Liver (tissue), 3 donors: ENCODE measurements around the gene SH3BGRL3.

Experiments
- GABPA ChIP-seq, 2 donors: IDR thresholded peaks in 1 of 2; conservative IDR thresholded peaks in 1 of 2; 2 replicates each; pipeline ENCODE4 v1.6.1; 2016; ENCODE audit warnings: antibody characterized with exemption in 2 of 2, mild to moderate bottlenecking in 1 of 2, moderate library complexity in 1 of 2
- JUND ChIP-seq, 2 donors: IDR thresholded peaks; 2 replicates each; pipeline ENCODE4 v1.6.1; 2016; ENCODE audit warnings: antibody characterized with exemption in 2 of 2
- NR2F2 ChIP-seq: IDR thresholded peaks from 2 replicates; pipeline ENCODE4 v1.6.1; 2016; ENCODE audit warnings: antibody characterized with exemption
- RAD21 ChIP-seq, 2 donors: IDR thresholded peaks; 2 replicates each; pipeline ENCODE4 v1.6.1; 2016; ENCODE audit warnings: antibody characterized with exemption in 2 of 2, mild to moderate bottlenecking in 2 of 2
- RXRA ChIP-seq, 2 donors: IDR thresholded peaks; 2 replicates each; pipeline ENCODE4 v1.6.1; 2017 to 2018; ENCODE audit warnings: antibody characterized with exemption in 2 of 2, mild to moderate bottlenecking in 1 of 2
- SP1 ChIP-seq: IDR thresholded peaks from 2 replicates; pipeline ENCODE4 v1.6.1; 2018; ENCODE audit warnings: antibody characterized with exemption, mild to moderate bottlenecking
- TAF1 ChIP-seq: conservative IDR thresholded peaks from 2 replicates; pipeline ENCODE4 v1.6.1; 2016; ENCODE audit warnings: antibody characterized with exemption, mild to moderate bottlenecking
- TF ChIP-seq, protein P1 (sequence below): IDR thresholded peaks from 2 replicates; pipeline ENCODE4 v1.6.1; 2016; ENCODE audit warnings: antibody characterized with exemption, mild to moderate bottlenecking
- TF ChIP-seq, protein P2 (sequence below): fragments of 150-350 bp; IDR thresholded peaks from 2 replicates; pipeline ENCODE4 v1.5.1; 2017; ENCODE audit warnings: improper control_type of control experiment, low read depth, low read length; ENCODE audit not compliant: missing input control
- TF ChIP-seq, protein P3 (sequence below): IDR thresholded peaks from 2 replicates; pipeline ENCODE4 v1.6.1; 2016; ENCODE audit warnings: antibody characterized with exemption
- TF ChIP-seq, protein P4 (sequence below): IDR thresholded peaks from 2 replicates; pipeline ENCODE4 v1.6.1; 2016; ENCODE audit warnings: antibody characterized with exemption
- donor health status: healthy.
- donor health status: healthy.

DNA sequence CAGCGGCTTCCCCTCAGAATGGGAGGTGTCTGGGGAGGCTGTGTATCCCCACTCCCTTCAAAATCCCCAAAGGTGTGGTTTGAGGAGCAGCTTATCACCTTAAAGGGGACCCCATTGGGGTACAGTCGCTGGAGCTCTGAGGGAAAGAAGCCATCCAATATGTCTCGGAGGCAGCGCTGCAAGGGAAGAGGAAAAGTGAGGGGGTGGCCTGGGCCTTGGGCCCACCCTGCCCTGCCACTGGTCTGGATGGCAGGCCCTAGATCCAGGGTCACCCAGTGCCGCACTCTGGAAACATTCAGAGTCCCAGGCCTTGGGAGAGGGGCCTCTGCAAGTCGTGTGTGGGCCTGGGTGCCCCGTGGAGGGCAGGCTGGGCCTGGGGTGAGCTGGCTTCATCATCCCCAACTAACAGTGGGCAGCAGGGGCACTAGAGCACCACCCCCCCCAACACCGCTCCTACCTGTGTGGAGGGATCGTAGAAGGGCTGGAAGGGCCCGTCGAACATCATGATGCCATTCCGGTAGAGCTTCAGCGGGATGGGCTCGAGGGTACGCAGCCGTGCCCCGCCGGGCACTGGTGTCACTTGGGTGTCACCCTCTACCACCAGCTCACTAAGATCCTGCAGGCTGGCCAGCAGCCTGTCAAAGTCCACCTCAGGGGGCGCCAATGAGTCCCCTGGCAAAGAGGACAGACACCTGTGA lies 5.6 kb downstream of the SH3BGRL3 start:
- no peak for TF ChIP-seq JUND (IDR thresholded peaks at IDR 0.05)
- TF ChIP-seq TAF1 = no peak
- TF ChIP-seq, protein P1, sequence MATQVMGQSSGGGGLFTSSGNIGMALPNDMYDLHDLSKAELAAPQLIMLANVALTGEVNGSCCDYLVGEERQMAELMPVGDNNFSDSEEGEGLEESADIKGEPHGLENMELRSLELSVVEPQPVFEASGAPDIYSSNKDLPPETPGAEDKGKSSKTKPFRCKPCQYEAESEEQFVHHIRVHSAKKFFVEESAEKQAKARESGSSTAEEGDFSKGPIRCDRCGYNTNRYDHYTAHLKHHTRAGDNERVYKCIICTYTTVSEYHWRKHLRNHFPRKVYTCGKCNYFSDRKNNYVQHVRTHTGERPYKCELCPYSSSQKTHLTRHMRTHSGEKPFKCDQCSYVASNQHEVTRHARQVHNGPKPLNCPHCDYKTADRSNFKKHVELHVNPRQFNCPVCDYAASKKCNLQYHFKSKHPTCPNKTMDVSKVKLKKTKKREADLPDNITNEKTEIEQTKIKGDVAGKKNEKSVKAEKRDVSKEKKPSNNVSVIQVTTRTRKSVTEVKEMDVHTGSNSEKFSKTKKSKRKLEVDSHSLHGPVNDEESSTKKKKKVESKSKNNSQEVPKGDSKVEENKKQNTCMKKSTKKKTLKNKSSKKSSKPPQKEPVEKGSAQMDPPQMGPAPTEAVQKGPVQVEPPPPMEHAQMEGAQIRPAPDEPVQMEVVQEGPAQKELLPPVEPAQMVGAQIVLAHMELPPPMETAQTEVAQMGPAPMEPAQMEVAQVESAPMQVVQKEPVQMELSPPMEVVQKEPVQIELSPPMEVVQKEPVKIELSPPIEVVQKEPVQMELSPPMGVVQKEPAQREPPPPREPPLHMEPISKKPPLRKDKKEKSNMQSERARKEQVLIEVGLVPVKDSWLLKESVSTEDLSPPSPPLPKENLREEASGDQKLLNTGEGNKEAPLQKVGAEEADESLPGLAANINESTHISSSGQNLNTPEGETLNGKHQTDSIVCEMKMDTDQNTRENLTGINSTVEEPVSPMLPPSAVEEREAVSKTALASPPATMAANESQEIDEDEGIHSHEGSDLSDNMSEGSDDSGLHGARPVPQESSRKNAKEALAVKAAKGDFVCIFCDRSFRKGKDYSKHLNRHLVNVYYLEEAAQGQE = no peak
- TF ChIP-seq RXRA (IDR thresholded peaks at IDR 0.05) = no peak
- TF ChIP-seq, protein P2, sequence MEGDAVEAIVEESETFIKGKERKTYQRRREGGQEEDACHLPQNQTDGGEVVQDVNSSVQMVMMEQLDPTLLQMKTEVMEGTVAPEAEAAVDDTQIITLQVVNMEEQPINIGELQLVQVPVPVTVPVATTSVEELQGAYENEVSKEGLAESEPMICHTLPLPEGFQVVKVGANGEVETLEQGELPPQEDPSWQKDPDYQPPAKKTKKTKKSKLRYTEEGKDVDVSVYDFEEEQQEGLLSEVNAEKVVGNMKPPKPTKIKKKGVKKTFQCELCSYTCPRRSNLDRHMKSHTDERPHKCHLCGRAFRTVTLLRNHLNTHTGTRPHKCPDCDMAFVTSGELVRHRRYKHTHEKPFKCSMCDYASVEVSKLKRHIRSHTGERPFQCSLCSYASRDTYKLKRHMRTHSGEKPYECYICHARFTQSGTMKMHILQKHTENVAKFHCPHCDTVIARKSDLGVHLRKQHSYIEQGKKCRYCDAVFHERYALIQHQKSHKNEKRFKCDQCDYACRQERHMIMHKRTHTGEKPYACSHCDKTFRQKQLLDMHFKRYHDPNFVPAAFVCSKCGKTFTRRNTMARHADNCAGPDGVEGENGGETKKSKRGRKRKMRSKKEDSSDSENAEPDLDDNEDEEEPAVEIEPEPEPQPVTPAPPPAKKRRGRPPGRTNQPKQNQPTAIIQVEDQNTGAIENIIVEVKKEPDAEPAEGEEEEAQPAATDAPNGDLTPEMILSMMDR = peak; percentile 8
- no peak for TF ChIP-seq RAD21 (IDR thresholded peaks at IDR 0.05)
- TF ChIP-seq, protein P3, sequence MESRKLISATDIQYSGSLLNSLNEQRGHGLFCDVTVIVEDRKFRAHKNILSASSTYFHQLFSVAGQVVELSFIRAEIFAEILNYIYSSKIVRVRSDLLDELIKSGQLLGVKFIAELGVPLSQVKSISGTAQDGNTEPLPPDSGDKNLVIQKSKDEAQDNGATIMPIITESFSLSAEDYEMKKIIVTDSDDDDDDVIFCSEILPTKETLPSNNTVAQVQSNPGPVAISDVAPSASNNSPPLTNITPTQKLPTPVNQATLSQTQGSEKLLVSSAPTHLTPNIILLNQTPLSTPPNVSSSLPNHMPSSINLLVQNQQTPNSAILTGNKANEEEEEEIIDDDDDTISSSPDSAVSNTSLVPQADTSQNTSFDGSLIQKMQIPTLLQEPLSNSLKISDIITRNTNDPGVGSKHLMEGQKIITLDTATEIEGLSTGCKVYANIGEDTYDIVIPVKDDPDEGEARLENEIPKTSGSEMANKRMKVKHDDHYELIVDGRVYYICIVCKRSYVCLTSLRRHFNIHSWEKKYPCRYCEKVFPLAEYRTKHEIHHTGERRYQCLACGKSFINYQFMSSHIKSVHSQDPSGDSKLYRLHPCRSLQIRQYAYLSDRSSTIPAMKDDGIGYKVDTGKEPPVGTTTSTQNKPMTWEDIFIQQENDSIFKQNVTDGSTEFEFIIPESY = no peak
- no peak for TF ChIP-seq NR2F2
- no peak for TF ChIP-seq GABPA (IDR thresholded peaks at IDR 0.05 in 1 of 2, conservative IDR thresholded peaks at IDR 0.05 in 1 of 2)
- TF ChIP-seq, protein P4, sequence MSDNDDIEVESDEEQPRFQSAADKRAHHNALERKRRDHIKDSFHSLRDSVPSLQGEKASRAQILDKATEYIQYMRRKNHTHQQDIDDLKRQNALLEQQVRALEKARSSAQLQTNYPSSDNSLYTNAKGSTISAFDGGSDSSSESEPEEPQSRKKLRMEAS = no peak
- TF ChIP-seq SP1 = no peak
